SIG-M5 treated with dmso at 0.1 percent for 504 hours (cell line): ENCODE data around the gene COL25A1.

Experiments used
- DNase-seq: peaks from one replicate; lab custom pipeline; 2025; ENCODE audit not compliant: unreplicated experiment; lab: John Stamatoyannopoulos, UW

Gene COL25A1

GRCh38 chr4:109216085-109216696, 86.3 kb downstream of the COL25A1 start:
- DNase-seq = no peak

GRCh38 chr4:109215506-109215905, 87.0 kb downstream of the COL25A1 start:
- no peak for DNase-seq

GRCh38 chr4:109214622-109215301, 87.7 kb downstream of the COL25A1 start:
- no peak for DNase-seq

GRCh38 chr4:109213056-109213455, 89.4 kb downstream of the COL25A1 start:
- no peak for DNase-seq

GRCh38 chr4:109211671-109212070, 90.8 kb downstream of the COL25A1 start:
- no peak for DNase-seq

GRCh38 chr4:109209647-109210046, 92.8 kb downstream of the COL25A1 start:
- no peak for DNase-seq

- DNase-seq = no peak
These were observed 94.6 kb downstream of the COL25A1 start for GRCh38 chr4:109207898-109208297.

- no peak for DNase-seq
These were observed 95.4 kb downstream of the COL25A1 start for GRCh38 chr4:109207061-109207460.

GRCh38 chr4:109206620-109207019, 95.8 kb downstream of the COL25A1 start:
- no peak for DNase-seq

- DNase-seq = no peak
These were observed 97.3 kb downstream of the COL25A1 start for GRCh38 chr4:109205186-109205585.

GRCh38 chr4:109199585-109199984, 102.9 kb downstream of the COL25A1 start:
- DNase-seq = no peak

GRCh38 chr4:109195646-109196045, 106.8 kb downstream of the COL25A1 start:
- no peak for DNase-seq

GRCh38 chr4:109191216-109191615, 111.2 kb downstream of the COL25A1 start:
- no peak for DNase-seq

GRCh38 chr4:109186458-109186945, 116.0 kb downstream of the COL25A1 start:
- DNase-seq = no peak

- no peak for DNase-seq
These were observed 116.5 kb downstream of the COL25A1 start for GRCh38 chr4:109185951-109186350.

- no peak for DNase-seq
These were observed 116.9 kb downstream of the COL25A1 start for GRCh38 chr4:109185548-109185947.

- no peak for DNase-seq
These were observed 117.9 kb downstream of the COL25A1 start for GRCh38 chr4:109184491-109184961.

- DNase-seq = no peak
These were observed 118.4 kb downstream of the COL25A1 start for GRCh38 chr4:109183931-109184490.

GRCh38 chr4:109182696-109183095, 119.8 kb downstream of the COL25A1 start:
- no peak for DNase-seq

- DNase-seq = no peak
These were observed 123.4 kb downstream of the COL25A1 start for GRCh38 chr4:109179061-109179460.

- no peak for DNase-seq
These were observed 125.2 kb downstream of the COL25A1 start for GRCh38 chr4:109177096-109177810.
